Measurements from ENCODE around the gene RASD2.

RASD2 gene

DNA sequence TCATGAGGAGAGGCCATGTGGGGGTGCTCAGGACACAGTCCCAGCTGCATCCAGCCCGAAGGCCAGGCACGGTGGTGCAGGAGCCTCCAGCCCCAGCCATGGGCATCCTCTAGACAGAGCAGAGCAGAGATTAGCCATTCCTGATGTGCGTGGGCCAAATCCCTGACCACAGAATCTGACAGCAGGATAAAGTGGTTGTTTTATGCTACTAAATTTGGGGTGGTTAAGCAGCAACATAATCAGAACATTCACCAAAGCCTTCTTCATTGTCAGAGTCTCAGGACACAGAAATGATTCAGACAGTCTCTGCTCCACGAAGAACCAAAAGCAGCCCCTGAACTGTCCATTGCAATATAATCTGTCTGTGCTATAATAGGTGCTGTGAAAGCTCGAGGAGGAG is 19.7 kb downstream of the RASD2 start:
- no peak for DNase-seq (ENCODE audit: low read depth in 3 of 3)

DNA sequence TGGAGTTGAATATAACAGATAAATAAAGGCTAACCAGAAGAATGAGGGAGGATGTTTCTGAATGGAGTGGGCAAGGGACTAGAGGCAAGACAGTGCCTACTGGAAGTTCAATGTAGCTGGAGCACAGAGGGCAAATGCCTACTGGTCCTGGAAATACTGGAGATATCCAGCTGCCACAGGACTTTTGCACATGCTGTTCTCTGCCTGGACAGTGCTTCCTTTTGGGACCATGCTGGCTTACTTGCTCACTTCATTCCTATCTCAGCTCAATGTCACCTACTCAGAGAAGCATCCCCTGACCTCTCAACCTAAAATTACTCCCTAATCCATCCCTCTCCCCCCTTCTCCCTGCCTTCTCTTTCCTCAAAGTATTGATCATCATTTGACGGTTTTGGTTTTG is 20.2 kb downstream of the RASD2 start:
- no peak for DNase-seq (ENCODE audit: low read depth in 3 of 3)

DNA sequence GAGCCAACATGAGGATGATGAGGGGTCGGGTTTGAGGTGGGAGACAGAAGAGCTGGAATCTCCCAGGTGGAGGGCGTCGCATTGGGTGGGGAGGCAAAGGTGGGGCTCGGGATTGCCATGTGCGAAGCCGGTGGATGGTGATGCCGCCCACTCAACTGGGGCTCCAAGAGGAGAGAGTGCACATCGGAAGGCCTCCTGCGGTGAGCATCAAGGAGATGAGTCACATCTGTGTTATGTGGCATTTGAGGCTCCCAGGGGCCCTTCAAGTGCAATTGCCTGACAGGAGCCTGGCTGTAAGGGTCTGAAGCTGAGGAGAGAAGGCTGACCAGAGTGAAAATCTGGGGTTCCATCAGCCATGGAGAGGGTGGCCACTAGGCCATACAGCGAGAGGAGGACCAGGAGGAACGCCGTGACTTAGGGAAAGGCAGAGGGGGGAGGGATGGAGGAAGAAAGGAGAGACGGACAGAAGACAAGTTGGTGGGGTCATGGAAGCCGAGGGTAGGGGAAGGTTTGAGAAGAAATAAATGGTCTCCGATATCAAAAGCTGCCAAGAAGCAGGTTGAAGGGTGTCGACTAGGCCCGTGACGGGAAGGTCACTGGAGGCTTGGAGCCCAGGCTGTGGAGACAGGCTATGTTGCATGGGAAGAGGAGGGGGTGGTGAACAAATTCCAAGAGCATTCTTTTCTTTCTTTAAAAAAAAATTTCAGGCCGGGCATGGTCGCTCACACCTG is 21.3 kb downstream of the RASD2 start:
- no peak for DNase-seq (ENCODE audit: low read depth in 3 of 3)

DNA sequence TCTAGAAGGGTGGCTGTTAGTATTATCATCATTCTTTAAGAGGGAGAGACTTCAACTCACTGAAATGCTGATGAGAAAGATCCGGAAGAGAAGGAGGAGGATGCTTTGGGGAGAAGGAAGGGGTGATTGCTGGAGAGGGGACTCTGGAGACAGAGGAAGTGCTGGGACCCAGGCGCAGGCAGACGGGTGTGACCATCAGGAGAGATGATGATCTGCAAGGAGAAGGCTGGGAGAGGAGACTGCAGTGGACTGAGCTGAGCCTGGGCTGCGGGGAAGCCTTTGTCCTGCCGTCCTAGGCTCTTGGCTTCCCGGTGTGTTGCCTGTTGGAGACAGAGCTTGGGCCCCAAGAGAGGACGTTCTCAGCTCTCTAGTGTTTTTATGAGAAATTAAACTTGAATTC is 22.6 kb downstream of the RASD2 start:
- DNase-seq (ENCODE audit: low read depth in 3 of 3), result no peak

DNA sequence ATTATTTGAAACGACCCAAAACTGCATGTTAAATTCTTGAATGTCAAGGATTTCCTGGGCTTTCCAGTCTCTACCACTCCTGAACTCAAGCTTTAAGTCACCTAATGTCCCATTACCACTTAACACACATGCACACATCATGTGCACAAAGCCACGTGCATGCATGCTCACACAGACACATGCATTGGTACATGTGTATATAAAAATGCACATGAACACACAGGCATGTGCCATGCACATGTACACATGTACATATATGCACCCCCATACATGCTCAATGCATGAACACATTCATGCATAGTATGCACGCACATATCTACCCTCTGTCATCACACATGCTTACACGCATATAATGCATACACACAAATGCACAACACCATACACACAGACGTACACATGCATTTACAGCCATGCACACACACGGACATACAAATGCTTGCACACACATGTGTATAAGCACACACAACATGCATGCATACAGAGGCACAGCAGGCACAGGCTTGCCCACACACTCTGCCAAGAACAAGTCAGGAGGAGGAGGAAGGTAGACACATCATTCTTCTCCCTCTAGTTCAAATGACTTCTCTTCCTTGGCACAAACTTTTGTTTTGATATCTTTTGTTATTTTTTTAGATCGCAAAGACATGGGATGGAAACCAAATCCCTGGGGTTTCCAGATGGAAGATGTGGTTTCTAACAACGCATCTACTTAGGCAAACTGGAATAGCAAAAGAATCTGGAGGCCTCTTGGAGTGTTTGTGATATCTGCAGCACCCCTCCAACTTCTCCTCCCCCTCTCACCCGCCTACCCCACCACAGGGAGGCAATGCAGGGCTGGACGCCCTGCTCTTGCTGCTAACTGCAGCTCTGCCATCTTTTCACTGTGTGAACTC is 24.6 kb downstream of the RASD2 start:
- no peak for DNase-seq (ENCODE audit: low read depth in 3 of 3)

DNA sequence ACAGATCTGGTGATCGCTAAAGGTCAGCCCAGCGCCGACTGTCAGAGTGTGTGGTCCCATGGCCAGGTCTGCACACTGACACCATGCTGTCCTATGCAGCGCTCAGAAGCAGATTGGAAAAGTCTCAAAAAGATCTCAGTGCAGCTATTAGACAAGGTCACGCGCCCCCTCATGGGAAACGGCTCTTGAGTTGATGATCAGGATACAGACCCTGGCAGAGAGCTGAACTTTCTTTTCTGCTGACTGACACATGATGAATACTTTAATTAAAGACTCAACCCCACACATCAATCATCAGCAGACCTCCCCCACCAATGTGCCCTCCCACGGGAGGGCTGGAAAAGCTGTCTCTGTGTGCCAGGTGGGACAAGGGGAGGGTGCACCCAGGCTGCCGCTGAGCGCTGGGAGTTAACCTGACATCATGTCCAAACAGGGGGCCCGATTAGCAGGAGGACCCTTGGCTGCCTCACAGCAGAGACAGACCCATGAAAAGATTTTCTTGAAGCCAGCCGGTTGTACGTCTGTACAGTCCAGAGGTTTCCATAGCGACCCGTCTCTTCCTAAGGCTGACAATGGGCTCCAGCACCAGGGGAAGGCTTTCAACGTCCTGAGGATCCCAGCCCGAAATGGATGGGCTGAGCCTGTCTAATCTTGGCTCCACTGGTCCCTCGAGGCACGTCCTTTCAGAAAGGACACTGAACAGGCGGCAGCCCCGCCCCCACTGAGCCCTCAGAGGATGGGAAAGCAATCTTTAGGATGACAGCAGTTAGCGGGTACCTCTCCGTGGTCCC is 26.9 kb downstream of the RASD2 start:
- DNase-seq (ENCODE audit: low read depth in 3 of 3), result no peak

DNA sequence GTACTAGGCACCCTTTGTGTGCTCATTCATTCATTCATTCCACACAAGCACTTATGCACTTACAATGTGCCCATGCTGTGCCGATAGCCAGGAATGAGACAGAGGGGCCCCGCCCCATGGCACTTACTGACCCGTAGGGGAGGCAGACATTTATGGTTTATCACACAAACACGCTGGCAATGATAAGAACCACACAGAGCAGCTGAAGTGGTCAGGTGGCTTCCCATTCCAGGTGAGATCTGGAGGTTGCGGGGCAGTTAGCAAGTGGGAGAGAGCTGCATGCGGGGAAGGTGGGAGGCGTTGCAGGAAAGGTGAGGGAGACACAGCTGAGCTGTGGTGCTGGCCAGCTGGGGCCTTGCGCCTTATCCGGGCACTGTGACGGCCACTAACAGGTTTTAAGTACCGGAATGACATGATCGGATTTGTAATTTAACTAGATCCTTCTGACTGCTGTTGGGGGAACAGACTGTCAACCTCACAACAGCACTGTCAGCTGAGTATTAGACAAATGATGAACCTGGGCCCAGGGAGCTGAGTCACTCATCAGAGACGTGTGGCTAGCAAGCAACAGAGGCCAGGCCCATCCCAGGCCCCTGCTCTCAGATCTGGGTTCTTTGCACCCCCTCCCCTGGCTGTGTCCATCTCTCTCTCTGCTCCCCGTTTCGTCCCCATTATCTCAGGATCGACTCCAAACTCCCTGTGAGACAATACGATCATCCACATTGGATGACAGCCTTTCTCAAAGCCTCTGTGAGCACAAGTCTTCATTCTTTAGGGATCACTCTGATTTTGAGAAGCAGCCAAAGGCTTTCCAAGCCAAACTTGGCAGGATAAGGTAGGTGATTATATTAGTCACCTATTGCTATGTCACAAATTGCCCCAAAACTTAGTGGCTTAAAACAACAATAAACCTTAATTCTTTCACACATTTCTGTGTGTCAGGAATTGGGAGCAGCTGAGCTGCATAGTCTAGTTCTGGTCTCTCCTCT is 28.4 kb downstream of the RASD2 start:
- DNase-seq (ENCODE audit: low read depth in 3 of 3), result no peak

DNA sequence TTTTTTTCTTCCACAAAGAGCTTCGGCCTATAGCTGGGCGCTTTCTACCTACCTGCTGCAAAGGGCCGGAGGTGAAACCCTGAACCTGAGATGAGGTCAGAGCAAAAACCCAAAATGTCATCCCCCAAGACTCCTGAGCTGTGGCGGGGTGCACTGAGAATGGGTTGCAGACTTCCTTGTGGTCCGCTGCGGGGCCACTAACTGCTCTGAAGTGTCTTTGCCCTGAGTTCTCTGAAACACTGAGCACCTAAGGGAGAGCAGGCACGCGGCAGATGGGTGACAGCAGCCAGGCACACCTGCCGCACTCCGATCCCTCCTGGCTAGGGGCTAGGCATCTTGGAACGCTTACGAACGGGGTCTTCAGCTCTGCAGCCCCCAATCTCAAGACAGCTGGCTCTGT is 29.3 kb downstream of the RASD2 start:
- no peak for DNase-seq (ENCODE audit: low read depth in 3 of 3)

DNA sequence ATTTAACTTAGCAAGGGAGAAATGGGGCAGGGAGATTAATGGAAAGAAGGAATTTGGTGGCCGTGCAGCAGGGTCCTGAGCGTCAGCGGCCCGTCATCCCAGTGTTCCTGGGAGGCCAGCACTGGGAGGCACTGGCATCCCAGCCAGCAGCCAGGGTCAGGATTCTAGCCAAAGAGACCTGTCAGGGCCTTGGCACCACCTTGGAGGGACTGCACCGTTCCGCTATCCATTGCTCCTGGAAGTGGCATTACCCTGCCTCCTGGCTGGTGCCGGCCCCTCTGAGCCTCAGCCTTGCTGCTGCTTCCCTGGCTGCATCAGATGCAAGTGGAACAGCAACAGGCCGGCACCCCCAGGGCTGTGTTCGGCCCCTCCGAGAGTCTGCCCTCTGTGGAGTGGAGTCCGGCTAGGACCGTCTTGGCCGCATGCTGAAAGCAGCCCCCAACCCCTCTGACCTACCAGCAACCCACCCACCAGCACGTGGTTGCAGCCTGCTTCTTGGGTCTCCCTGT is 30.1 kb downstream of the RASD2 start:
- DNase-seq (ENCODE audit: low read depth in 3 of 3), result no peak

DNA sequence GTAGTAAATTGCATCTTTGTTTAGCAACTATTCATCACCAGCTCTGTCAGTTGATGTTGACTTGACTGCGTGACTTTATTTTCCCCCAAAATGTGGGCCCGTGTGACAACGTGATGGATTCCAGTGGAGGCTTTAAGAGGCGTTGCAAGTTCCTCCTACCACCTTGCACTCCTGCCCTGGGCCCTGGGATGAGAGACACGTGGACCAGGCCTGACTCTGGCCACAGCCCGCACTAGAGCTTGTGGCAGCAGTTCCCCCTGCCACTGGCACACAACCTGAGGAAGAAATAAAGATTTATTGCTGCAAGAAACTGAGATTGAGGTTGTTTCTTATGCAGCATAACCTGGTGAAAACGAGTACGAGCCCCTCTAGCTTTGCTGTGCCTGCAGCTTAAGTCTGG is 31.9 kb downstream of the RASD2 start:
- DNase-seq (ENCODE audit: low read depth in 3 of 3), result no peak

DNA sequence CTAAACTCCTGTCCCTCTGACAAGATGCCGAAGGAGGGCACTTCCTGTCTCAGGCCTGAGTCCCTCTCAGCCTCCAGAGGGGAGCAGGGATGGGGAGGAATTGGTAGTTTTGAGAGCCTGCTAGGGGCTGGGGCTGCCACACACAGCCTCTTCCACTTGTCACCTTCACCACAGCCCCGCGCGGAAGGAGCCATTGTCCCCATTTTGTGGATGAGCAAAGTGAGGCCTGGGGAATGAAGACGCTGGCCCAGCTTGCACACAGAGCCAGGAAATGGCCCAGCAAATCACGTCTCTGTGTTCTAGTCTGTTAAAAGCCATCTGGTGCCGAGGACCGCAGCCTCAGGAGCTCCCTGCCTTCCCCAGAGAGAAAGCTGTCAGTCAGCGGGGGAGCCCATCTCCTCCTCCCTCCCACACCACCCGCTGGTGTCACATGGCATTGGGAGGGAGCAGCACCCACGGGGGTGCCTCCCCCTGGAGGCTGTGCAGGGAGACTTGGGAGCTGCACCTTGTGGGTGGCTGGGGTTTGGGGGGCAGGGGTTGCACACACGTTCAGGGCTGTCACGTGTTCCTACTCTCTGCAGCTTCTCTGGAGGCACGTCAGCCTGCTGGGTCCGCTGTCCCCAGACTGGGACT is 34.6 kb downstream of the RASD2 start:
- DNase-seq (ENCODE audit: low read depth in 3 of 3), result no peak

DNA sequence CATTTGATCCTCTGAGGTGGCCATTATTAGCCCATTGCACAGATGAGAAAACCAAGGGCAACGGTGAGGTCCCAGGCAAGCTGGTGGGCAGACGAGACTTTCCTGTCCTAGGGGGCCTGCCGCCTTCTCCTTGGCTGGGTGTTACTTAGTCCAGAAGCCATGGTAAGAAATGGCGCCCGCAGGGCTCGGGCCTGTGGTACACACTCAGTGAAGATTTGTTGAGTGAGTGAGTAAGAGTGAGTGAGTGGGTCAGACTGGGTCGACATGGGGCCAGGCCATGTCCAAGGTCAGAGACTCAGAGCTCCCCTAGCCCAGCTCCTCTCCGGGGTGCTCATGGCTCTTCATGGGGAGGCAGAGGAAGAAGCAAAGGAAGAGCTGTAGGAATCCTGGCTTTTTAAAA is 36.0 kb downstream of the RASD2 start:
- no peak for DNase-seq (ENCODE audit: low read depth in 3 of 3)

DNA sequence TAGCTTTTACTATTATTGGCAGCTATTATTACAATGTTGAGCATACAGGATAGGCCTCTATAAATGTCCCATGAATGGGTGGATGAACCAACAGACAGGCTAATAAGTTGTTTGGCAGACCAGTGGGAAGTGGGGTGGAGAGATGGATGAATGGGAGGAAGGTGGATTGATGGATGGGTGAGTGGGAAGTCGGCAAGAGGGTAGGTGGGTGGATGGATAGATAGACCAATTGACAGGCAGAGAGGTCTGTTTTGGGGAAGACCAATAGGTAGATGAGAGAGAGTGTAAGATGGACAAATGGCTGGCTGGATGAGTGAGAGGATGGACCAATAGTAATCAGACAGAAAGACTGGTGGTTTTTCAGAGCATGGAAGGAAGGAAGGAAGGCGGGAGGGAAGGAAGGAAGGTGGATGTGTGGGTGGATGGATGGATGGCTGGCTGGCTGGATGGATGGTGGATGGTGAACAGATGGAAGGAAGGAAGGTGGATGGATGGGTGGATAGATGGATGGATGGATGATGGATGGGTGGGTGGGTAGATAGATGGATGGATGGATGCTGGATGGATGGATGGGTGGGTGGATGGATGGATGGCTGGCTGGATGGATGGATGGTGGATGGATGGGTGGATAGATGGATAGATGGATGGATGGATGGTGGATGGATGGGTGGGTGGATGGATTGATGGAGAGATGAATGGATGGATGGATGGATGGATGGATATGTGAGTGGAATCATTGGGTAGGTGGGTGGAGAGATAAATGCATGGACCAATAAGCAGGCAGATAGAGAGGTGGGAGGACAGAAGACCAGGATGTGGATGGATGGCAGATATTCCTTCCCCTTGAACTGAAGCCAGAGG is 37.4 kb downstream of the RASD2 start:
- no peak for DNase-seq (ENCODE audit: low read depth in 3 of 3)

DNA sequence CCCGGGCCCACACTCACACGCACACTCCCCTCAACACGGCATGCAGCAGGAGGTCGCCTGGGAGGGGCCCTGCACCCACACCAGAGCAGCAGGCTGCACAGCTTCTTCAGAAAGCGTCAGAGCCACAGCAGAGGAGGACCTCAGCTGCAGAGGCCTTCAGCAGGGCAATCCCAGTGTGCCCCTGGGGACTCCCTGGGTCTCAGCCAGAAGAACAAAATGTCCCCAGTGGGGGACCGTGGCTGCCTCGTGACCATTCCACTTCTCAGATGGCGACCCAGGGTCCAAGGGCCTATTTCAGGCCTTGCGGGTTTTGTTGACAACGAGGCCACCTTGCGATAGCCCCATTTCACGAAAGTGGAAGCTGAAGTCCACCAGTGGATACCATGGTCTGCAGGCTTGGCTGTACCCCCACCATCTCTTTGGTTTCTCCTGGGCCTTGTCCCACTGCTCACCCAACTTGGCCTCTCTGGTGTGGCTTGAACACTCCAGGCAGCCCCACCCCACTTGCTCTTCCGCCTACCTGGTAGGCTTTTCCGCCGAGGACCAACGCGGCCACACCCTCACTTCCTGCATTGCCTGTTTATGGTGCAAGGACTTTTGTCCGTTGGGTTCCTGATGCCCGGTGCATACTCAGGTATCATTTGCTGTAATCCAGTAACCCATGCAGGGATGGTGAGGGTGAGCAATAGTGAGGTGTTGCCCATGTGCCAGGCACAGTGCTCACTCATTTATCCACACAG is 38.4 kb downstream of the RASD2 start:
- no peak for DNase-seq (ENCODE audit: low read depth in 3 of 3)

DNA sequence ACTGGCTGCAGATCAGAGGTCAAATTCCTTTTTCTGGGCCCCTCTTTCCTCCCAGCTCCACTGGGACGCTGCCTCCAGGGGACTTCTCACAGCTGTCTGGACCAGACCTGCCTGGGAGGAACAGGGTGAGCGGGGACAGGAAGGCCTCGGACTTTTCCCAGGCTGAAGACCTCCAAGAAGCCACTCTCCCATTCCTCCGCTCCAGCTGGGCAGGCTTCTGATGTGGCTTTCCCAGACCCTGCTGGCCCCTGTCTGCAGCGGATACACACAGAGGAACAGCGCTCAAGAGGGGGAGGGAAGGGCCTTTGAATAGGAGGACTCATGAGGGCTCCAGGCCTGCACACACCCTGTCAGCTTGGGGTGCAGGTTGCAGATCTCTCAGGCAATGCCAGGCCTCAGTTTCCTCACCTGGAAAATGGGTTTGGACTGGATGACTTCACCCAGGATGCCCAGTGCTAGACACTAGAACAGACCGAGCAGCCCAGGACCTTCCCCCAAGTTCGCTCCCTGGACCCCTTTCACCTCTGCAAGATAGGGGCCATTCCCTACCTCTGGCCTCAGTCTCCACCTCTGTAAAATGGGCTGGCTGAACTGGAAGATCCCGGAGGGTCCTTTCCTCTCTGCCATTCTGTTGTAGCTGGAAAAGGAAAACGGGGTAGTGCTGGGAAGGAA is 39.9 kb downstream of the RASD2 start:
- no peak for DNase-seq (ENCODE audit: low read depth in 3 of 3)

DNA sequence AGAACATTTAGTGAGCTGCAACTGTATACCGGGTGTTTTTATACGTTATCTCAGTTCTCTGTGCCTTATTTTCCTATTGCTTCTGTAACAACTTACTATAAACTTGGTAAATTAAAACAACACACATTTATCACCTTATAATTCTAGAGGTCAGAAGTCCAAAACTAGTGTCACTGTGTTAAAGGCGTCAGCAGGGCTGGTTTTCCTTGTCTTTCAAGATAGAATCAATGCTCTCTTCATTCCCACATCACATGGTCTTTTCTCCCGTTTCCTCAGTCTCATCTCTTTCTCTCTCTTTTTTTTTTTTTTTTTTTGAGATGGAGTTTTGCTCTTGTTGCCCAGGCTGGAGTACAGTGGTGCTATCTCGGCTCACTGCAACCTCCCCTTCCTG is 40.4 kb downstream of the RASD2 start:
- no peak for DNase-seq (ENCODE audit: low read depth in 3 of 3)

DNA sequence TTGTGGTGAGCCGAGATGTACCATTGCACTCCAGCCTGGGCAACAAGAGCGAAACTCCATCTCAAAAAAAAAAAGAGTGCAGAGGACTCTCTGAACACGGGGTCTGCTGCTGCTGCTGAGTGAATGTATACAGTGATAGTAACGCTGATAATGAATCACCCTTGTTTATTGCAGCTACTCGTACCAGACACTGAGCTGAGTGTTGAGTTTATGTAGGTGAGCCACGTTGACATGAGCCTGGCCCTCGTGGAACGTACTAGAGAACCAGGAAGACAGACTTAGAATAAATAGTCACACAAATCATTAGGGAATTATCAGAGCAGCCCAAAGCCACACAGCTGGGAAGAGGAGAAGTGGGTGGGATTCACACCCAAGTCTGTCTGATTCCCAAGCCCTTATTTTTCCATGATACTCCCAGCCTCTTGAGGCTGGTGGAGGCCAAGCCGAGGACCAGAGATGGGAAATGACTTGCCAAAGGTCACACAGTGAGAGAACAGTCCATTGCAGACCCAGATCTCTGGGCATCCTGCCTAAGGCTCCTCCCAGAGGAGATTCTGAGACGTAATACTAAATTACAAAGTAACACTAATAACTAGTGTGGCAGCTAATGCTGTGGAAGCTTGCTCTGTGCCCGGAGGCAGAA is 41.7 kb downstream of the RASD2 start:
- DNase-seq (ENCODE audit: low read depth in 3 of 3), result no peak
